Astrocyte of the hippocampus (primary cell): ENCODE results near the gene PDE8B.

Experiments used
- DNase-seq: peaks from one replicate; pipeline ENCODE4 v3.0.0; 2011; ENCODE audit warnings: low read depth, low spot score

The PDE8B gene

GRCh38 chr5:77285251-77285841 lies 74.9 kb downstream of the PDE8B start:
- no peak for DNase-seq

- DNase-seq, result peak; percentile 74
These were observed 81.7 kb downstream of the PDE8B start for GRCh38 chr5:77292026-77292757.

GRCh38 chr5:77294185-77294584 lies 83.7 kb downstream of the PDE8B start:
- no peak for DNase-seq

DNA sequence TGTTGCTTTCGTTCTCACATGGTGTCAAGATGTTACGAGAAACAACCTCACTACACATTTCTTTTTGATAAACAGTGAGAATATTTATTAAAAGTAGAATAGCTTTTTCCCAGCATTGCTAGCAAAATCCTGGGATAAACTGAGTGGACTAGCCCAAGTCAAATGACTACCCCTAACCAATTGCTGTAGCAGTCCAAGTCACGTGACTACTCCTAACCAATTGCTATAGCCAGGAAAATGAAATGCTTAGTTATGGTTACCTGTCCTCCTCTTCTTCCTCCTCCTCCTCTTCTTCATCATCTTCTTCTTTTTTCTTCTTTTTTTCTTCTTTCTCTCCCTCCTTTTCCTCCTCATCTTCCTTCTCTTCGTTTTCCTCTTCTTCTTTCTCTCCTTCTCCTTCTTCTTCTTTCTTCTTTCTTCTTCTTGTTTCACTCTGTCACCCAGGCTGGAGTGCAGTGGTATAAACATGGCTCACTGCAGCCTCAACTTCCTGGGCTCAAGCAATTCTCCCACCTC lies 85.4 kb downstream of the PDE8B start:
- DNase-seq, result no peak

- no peak for DNase-seq
These were observed 87.7 kb downstream of the PDE8B start for GRCh38 chr5:77298146-77298545.

- no peak for DNase-seq
These were observed 90.0 kb downstream of the PDE8B start for GRCh38 chr5:77300451-77300850.

DNA sequence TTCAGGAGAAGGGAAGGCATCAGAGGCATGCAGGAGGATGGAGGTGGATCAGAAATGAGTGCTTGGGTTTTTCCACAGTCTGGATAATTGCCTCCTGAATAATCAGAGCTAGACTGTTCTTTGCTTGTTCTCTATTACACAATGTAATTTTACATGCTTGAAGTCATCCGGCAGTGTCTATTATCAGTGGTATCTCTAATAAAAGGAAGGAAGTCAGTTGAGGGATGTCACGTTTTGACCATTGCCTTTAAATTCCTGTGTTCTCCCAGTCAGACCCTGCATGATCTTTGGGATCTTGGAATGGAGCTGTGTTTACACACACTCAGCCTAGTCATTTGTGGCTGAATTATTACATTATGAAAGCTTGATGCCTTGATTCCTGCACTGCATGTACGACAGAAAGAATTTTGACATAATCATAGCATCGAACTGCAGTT lies 91.0 kb downstream of the PDE8B start:
- peak; percentile 32 for DNase-seq

GRCh38 chr5:77302247-77302646 lies 91.8 kb downstream of the PDE8B start:
- DNase-seq, result no peak

DNA sequence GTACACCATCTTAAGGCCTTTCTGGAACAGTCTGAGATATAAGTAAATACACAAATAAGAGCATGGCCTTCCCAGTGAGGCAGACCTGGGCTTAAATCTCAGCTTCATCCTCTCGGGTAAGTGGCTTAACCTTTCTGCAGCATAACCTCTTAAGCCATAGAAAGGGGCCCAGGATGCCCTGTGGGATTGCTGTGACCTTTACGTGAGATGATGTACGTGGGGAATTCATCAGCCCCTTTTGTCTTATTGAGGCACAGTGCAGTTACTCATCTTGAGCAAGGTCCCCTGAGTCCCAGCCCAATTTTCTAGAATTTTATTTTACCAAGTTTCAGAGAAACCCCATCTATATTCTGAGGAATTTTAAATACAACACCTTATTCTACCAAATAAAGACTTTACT lies 92.2 kb downstream of the PDE8B start:
- DNase-seq, result no peak

DNA sequence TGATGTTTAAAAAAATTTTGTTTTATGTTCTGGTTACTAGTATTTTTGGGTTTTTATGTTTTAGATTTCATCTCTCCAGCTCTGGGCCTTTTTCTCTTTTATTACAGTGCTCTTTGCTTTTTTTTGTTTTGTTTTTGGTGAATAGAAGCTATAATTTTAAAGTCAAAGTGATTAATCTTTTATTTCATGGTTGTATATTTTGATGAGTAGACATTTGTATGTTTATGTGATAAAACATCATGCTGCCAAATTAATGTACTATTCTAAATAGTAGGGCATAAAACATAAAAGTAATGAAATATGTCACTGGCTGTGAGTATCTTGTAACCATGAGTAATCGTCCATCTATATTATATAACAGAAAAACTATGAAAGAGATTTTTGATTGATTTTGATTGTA lies 93.9 kb downstream of the PDE8B start:
- DNase-seq, result no peak

GRCh38 chr5:77305222-77305846 lies 94.9 kb downstream of the PDE8B start:
- no peak for DNase-seq

DNA sequence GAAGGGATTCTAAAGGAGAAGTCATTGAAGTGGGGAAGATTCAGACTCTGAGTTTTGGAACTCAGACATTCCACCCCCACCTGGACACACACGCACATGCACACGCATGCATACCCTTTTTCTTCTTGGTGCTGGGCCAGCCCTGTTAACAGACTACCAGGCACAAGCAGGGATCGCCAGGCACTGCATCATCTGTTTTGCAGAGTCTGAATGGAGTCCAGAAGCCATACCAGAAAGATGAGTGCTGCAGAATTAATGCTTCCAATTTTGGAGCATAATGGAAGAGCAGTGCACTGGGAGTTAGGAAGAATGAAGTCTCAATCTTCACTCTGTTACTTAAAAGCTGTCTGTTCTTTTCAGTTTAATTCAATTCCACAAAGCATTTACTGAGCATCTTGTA lies 95.5 kb downstream of the PDE8B start:
- peak; percentile 31 for DNase-seq

DNA sequence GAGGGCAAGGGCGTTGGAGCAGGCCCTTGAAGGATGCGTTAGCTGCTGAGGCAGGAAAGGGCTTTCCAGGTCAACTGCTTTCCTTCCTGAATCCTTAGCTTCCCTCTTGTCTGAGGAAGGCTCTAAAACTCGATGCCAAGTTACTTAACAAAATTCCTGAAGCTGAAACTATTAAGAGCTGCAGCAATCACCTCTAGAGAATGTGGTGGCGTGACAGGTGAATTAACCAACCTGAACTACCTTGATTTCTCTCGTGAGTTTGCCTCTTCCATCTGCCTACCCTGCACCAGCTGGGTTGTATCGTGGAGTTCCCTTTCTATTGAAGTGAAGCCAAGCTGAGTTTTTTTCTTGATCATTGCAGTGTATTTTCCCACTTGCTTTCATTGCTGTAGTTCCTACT lies 96.1 kb downstream of the PDE8B start:
- DNase-seq, result no peak

GRCh38 chr5:77308154-77308960 lies 97.9 kb downstream of the PDE8B start:
- no peak for DNase-seq

DNA sequence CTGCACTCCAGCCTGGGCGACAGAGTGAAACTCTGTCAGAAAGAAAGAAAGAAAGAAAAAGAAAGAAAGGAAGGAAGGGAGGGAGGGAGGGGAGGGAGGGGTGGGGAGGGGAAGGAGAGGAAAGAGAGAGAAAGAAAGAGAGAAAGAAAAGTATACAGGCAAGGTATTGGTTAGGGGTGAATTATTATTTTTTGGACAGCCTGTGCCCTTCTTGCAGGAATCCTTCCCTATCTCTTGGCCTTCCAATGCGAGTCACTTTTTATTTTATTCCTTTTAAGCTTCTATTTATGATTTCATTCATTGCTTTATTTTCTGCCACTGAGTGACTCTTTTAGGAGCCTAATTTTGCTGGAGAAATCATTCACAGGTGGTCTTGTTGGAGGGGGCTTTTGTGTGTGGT lies 98.7 kb downstream of the PDE8B start:
- DNase-seq, result no peak

DNA sequence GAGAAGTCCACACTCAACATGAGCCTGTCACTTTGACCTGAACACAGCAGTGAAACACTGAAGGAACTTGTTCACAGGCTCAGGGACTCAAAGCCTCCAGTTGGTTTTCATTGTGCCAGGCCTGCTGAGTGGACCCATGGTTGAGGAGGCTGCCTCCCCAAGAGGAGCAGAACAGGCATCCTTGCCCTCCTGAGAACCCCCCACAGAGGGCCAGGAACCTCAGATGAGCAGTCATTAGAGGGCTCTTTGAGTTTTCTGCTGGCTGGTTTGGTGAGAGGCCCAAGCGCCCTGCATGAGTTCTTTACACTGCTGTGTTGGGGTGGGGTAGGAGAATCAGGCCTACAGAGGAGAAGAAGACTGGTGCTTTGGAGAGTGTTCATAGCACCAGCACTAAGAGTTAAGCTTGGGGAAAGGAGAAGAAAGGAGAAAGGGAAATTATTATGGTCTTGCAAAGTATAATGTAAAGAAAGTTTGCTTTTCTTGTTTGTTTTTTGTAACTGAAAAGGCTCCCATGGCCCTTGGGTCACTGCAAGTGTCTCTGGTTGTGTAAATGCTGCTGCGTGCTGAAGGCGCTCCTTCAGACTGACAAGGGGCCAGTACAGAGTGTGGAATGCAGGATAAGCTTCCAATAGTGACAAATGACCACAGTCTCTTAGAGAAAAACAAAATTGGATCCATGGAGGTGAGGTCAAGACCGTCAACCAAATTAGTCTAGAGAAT lies 100.2 kb downstream of the PDE8B start:
- DNase-seq, result no peak

DNA sequence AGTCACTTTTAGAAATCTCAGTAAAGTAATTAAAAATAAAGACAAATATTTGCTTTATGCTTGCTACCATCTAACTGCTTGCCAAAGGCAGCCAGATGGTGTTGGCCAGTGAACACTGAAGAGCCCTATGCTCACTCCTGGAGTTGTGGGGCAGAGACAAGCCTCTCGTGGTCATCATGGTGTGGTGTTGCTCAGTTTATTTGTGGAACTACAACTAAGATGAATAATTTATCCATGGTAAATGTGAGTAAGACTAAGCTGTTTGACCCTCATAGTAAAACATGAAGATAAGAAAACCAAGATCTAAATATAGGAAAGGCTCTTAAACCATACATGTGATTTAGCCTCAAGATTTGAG lies 100.7 kb downstream of the PDE8B start:
- no peak for DNase-seq

DNA sequence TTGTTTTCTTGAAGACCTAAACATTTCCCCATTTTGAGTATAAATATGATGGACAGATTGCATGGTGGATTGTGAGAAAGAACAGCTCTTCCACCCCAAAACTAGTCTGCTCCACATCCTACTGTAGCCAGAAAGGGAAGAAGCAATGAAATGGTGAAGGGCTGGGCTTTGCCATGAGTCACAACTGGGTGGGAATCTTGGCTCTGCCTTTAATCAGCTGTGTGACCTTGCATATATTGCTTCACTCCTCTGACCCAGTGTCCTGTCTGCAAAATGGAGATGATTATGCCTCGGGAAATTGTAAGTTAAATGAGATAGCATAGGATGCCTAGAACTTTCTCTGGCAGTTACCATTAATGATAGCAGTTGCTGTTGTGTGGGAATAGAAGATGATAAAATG lies 101.9 kb downstream of the PDE8B start:
- DNase-seq, result no peak

GRCh38 chr5:77316871-77317661 lies 106.6 kb downstream of the PDE8B start:
- peak; percentile 12 for DNase-seq

DNA sequence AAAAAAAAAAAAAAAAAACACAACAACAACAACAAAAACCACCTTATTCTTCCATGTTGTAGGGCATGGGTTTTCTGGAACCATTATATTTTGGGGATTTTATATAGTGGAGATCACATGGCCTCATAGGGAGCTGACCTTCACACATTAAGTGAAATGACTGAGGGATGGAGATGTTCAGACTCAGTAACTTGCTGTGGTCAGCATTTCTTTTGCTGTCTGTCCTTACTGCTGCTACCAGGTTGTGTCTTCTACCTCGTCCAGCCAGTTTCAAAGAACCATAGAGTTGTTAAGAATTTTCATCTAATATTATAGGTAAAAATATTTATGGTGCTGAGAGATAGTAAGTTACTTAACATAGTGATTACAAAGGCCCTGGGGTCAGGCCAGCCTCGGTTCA lies 107.6 kb downstream of the PDE8B start:
- no peak for DNase-seq
